Activated B cell treated with CpG ODN at 0.5 μM for 24 hours (primary cell): Measurements from ENCODE around the gene DHRS4. TPM values are rescaled to one million over a fixed set of nuclear protein-coding genes. Genes with fewer than 3 reads are reported as not detected.
"Not testable (repeated sequence)": the region's sequence is repeated elsewhere in the genome, so short reads cannot be mapped to it uniquely, and the experiment has no call there.

Source experiments
- ATAC-seq: fragments of 200-7000 bp; cut with Tn5 transposase; one replicate; pipeline ENCODE4 v1.10.0; 2021; ENCODE audit warnings: low read depth, mild to moderate bottlenecking, moderate library complexity
- CTCF ChIA-PET: fragments of 350-600 bp; sonication (Branson Sonifier 250); formaldehyde crosslinking; loops from one replicate; lab custom pipeline; 2021; ENCODE audit warnings: antibody characterized with exemption; lab: Charles Lee
- POLR2A ChIA-PET: fragments of 350-600 bp; sonication (Branson Sonifier 250); formaldehyde crosslinking; loops from one replicate; lab custom pipeline; 2021; ENCODE audit warnings: antibody characterized with exemption; lab: Charles Lee
- DNase-seq: peaks from one replicate; pipeline ENCODE4 v3.0.0; 2022
- H3K27ac Mint-ChIP-seq: one replicate; pipeline ENCODE4 v1.8.0; 2020; ENCODE audit warnings: mixed read lengths
- H3K27me3 Mint-ChIP-seq: one replicate; pipeline ENCODE4 v1.8.0; 2021; ENCODE audit warnings: mixed read lengths
- H3K36me3 Mint-ChIP-seq: one replicate; pipeline ENCODE4 v1.8.0; 2021; ENCODE audit warnings: low read depth, mixed read lengths
- H3K4me1 Mint-ChIP-seq: one replicate; pipeline ENCODE4 v1.8.0; 2021; ENCODE audit warnings: mixed read lengths
- H3K4me3 Mint-ChIP-seq: one replicate; pipeline ENCODE4 v1.8.0; 2020; ENCODE audit warnings: mild to moderate bottlenecking, mixed read lengths
- H3K9me3 Mint-ChIP-seq: one replicate; pipeline ENCODE4 v1.8.0; 2020; ENCODE audit warnings: mixed read lengths
- CTCF ChIP-seq: fragments of 200-600 bp; IDR thresholded peaks from one replicate; pipeline ENCODE4 v1.8.0; 2022; ENCODE audit warnings: antibody characterized with exemption, mild to moderate bottlenecking
- intact Hi-C: fragments of 100-400 bp; cut with micrococcal nuclease; formaldehyde crosslinking; loops from one replicate; pipeline ENCODE4 v1.15.1; 2024
- total RNA-seq: library from RNA; stranded (reverse); gene quantifications from 2 replicates; pipeline ENCODE4 v1.2.3, GENCODE V29; 2022

DHRS4 gene
- total RNA-seq, 1 donor from 2014 or later = 15.8 TPM

- H3K4me3 Mint-ChIP-seq = no peak overlapping the region
- H3K36me3 Mint-ChIP-seq = peaks cover 11% of the 10 kb centered on the region
- no peaks in the 10 kb centered on the region for H3K9me3 Mint-ChIP-seq
- ATAC-seq (no peak), DNase-seq (no peak)
- no peak overlapping the region for H3K27ac Mint-ChIP-seq
- POLR2A ChIA-PET = interaction anchor here (0.8 kb wide), 1 partner anchor 445 kb away, joined by 4 read pairs; the partner anchor contains the start of genes CBLN3 and KHNYN
- peaks cover 24% of the 10 kb centered on the region for H3K4me1 Mint-ChIP-seq
- intact Hi-C loops = loop anchor here (5.0 kb wide), 1 partner anchor 52 kb away; no protein-coding TSS in a partner anchor
- H3K27me3 Mint-ChIP-seq = no peaks in the 10 kb centered on the region
- CTCF ChIA-PET = no interaction called here
- no peak for TF ChIP-seq CTCF
Observed at GRCh38 chr14:23984891-23985602, 31.5 kb downstream of the DHRS4 start.

GRCh38 chr14:23988223-23988606 is 34.6 kb downstream of the DHRS4 start:
- intact Hi-C loops = loop anchor here (5.0 kb wide), 1 partner anchor 49 kb away; no protein-coding TSS in a partner anchor
- POLR2A ChIA-PET = interaction anchor here (1.5 kb wide), 1 partner anchor 126 kb away, joined by 5 read pairs; the partner anchor contains the start of genes DCAF11 and NRL
- CTCF ChIA-PET, H3K27me3 Mint-ChIP-seq, H3K36me3 Mint-ChIP-seq, H3K27ac Mint-ChIP-seq, DNase-seq, H3K9me3 Mint-ChIP-seq: not testable (repeated sequence)
- ATAC-seq = peak; percentile 5
- peak overlapping the region; percentile 78 for H3K4me3 Mint-ChIP-seq
- H3K4me1 Mint-ChIP-seq = peaks cover 16% of the 10 kb centered on the region

GRCh38 chr14:23988607-23989363 is 35.2 kb downstream of the DHRS4 start, which contains the start of gene DHRS4L2:
TSS of gene DHRS4L2 (plus strand) at chr14:23988929. CDS start at chr14:23988948, 19 bp downstream.
- H3K36me3 Mint-ChIP-seq, H3K27me3 Mint-ChIP-seq, H3K9me3 Mint-ChIP-seq: not testable (repeated sequence)
- POLR2A ChIA-PET = interaction anchor here (0.8 to 1.5 kb wide), 3 partner anchors 104 to 173 kb away, joined by 3 to 5 read pairs (median 3); partner anchors contain the start of genes DCAF11 and NRL
- Mint-ChIP-seq H3K4me1 (peaks cover 16% of the 10 kb centered on the region), H3K4me3 (peak within 1 kb of the TSS; percentile 78), H3K27ac (peak within 1 kb of the TSS; percentile 65)
- CTCF ChIA-PET = interaction anchor here (1.0 kb wide), 1 partner anchor 28 kb away, joined by 3 read pairs; no protein-coding TSS in a partner anchor
- DNase-seq (peak; percentile 65), ATAC-seq (peak; percentile 96)
- intact Hi-C loops = loop anchor here (5.0 kb wide), 1 partner anchor 49 kb away; no protein-coding TSS in a partner anchor

- not testable (repeated sequence) for H3K4me3 Mint-ChIP-seq, ATAC-seq, H3K27me3 Mint-ChIP-seq, H3K9me3 Mint-ChIP-seq, H3K36me3 Mint-ChIP-seq, DNase-seq
- POLR2A ChIA-PET = interaction anchor here (0.6 to 1.5 kb wide), 3 partner anchors 124 to 172 kb away, joined by 3 to 6 read pairs (median 5); partner anchors contain the start of genes DCAF11 and NRL
- intact Hi-C loops = loop anchor here (5.0 kb wide), 1 partner anchor 47 kb away; no protein-coding TSS in a partner anchor
- H3K4me1 Mint-ChIP-seq = peaks cover 16% of the 10 kb centered on the region
- CTCF ChIA-PET = interaction anchor here (1.0 kb wide), 1 partner anchor 27 kb away, joined by 3 read pairs; no protein-coding TSS in a partner anchor
- H3K27ac Mint-ChIP-seq = peak overlapping the region; percentile 46
Observed at GRCh38 chr14:23989734-23990445, 36.3 kb downstream of the DHRS4 start.

GRCh38 chr14:23990961-23991360 is 37.4 kb downstream of the DHRS4 start:
- H3K27me3 Mint-ChIP-seq, H3K4me3 Mint-ChIP-seq, intact Hi-C loops, H3K27ac Mint-ChIP-seq, H3K36me3 Mint-ChIP-seq, DNase-seq, CTCF ChIA-PET, H3K9me3 Mint-ChIP-seq, ATAC-seq: not testable (repeated sequence)
- POLR2A ChIA-PET = interaction anchor here (1.4 kb wide), 1 partner anchor 124 kb away, joined by 3 read pairs; the partner anchor contains the start of genes DCAF11 and NRL
- peaks cover 16% of the 10 kb centered on the region for H3K4me1 Mint-ChIP-seq

GRCh38 chr14:23993042-23993441 is 39.5 kb downstream of the DHRS4 start:
- H3K4me3 Mint-ChIP-seq, H3K27me3 Mint-ChIP-seq, CTCF ChIA-PET, H3K27ac Mint-ChIP-seq, POLR2A ChIA-PET, DNase-seq, H3K9me3 Mint-ChIP-seq, ATAC-seq, intact Hi-C loops, H3K36me3 Mint-ChIP-seq: not testable (repeated sequence)
- H3K4me1 Mint-ChIP-seq = peaks cover 16% of the 10 kb centered on the region

- H3K36me3 Mint-ChIP-seq, intact Hi-C loops, H3K27me3 Mint-ChIP-seq, H3K4me1 Mint-ChIP-seq, DNase-seq, H3K9me3 Mint-ChIP-seq, CTCF ChIA-PET, ATAC-seq, H3K27ac Mint-ChIP-seq, H3K4me3 Mint-ChIP-seq, POLR2A ChIA-PET: not testable (repeated sequence)
Observed at GRCh38 chr14:23996009-23996408, 42.4 kb downstream of the DHRS4 start.

GRCh38 chr14:23996825-23997224 is 43.3 kb downstream of the DHRS4 start:
- CTCF ChIA-PET, H3K27ac Mint-ChIP-seq, ATAC-seq, H3K4me3 Mint-ChIP-seq, H3K27me3 Mint-ChIP-seq, H3K4me1 Mint-ChIP-seq, POLR2A ChIA-PET, H3K9me3 Mint-ChIP-seq, DNase-seq, H3K36me3 Mint-ChIP-seq, intact Hi-C loops: not testable (repeated sequence)

- DNase-seq, intact Hi-C loops, H3K27me3 Mint-ChIP-seq, POLR2A ChIA-PET, ATAC-seq, H3K9me3 Mint-ChIP-seq, H3K36me3 Mint-ChIP-seq, H3K27ac Mint-ChIP-seq, H3K4me3 Mint-ChIP-seq, CTCF ChIA-PET, H3K4me1 Mint-ChIP-seq: not testable (repeated sequence)
Observed at GRCh38 chr14:23999640-24000039, 46.1 kb downstream of the DHRS4 start.

- ATAC-seq, DNase-seq, H3K9me3 Mint-ChIP-seq, H3K27me3 Mint-ChIP-seq, POLR2A ChIA-PET, H3K27ac Mint-ChIP-seq, H3K4me3 Mint-ChIP-seq, CTCF ChIA-PET, H3K36me3 Mint-ChIP-seq, intact Hi-C loops, H3K4me1 Mint-ChIP-seq: not testable (repeated sequence)
Observed at GRCh38 chr14:24001078-24001477, 47.5 kb downstream of the DHRS4 start.
